PC-9 (cell line): ENCODE results near the gene ACACB.

Experiments used
- CTCF ChIP-seq: fragments of 200-600 bp; sonication (generic); conservative IDR thresholded peaks from 2 replicates; pipeline ENCODE4 v1.6.1; 2017; ENCODE audit warnings: mixed run types, antibody characterized with exemption, mild to moderate bottlenecking, moderate library complexity
- EZH2 ChIP-seq: fragments of 200-600 bp; sonication (generic); IDR thresholded peaks from 2 replicates; pipeline ENCODE4 v1.8.0; 2017; ENCODE audit warnings: antibody characterized with exemption, low read depth

- TF ChIP-seq EZH2 (no peak), CTCF (no peak)
These were observed 123.3 kb downstream of the ACACB start for GRCh38 chr12:109239691-109240090.
